ENCODE results near the gene PRADC1. TPM values are rescaled to one million over a fixed set of nuclear protein-coding genes. Genes with fewer than 3 reads are reported as not detected.

The PRADC1 gene
- total and polyA plus RNA-seq, 2 donors (not counting 1 experiment from before 2014, with no cell fraction given): 2.3 to 4.6 TPM

GRCh38 chr2:73279852-73280251, 46.8 kb upstream of the PRADC1 start:
- H3K36me3 ChIP-seq (replicated peaks in 1 of 2; ENCODE audit: control extremely low read depth in 1 of 2, control insufficient read depth in 1 of 2, extremely low read depth in 1 of 2, insufficient read depth in 2 of 2, low read length in 1 of 2): peaks cover 5 to 10% of the 10 kb centered on the region in 2 experiments
- DNase-seq: no peak
- no peaks in the 10 kb centered on the region for H3K27me3 Mint-ChIP-seq
- no peaks in the 10 kb centered on the region for H4K20me1 ChIP-seq (ENCODE audit: control insufficient read depth, insufficient read depth, low read length, poor library complexity, severe bottlenecking)
- 100% methylated on average over 5 of the region's 9 CpGs for WGBS (ENCODE audit: insufficient coverage)
- H3K27me3 ChIP-seq (replicated peaks in 1 of 4; ENCODE audit: control extremely low read depth in 1 of 4, control insufficient read depth in 3 of 4, insufficient read depth in 4 of 4, low read length in 3 of 4): no peaks in the 10 kb centered on the region
- no peaks in the 10 kb centered on the region for H3K9me3 Mint-ChIP-seq (ENCODE audit: insufficient read depth)
- no peaks in the 10 kb centered on the region for H3K9me3 ChIP-seq (ENCODE audit: control extremely low read depth in 1 of 3, control insufficient read depth in 2 of 3, insufficient read depth in 1 of 3, low read length in 2 of 3)
- POLR2A ChIA-PET: no interaction called here
- H3K27ac Mint-ChIP-seq: no peak overlapping the region
- H3K4me1 ChIP-seq (ENCODE audit: control insufficient read depth in 2 of 2, insufficient read depth in 2 of 2, low read length in 2 of 2): peaks cover 9 to 17% of the 10 kb centered on the region in 2 donors
- H3K4me1 Mint-ChIP-seq: peaks cover 11% of the 10 kb centered on the region
- H3K9ac ChIP-seq (ENCODE audit: low read length): no peak overlapping the region
- H3K4me3 ChIP-seq (ENCODE audit: control extremely low read depth in 1 of 5, extremely low read depth in 1 of 5, insufficient read depth in 1 of 5, low read depth in 2 of 5, low read length in 4 of 5): no peak overlapping the region
- H3K27ac ChIP-seq (ENCODE audit: low read length in 2 of 2): no peak overlapping the region
- no peak for ATAC-seq (ENCODE audit: low read depth)
- H3K4me3 Mint-ChIP-seq: no peak overlapping the region
- TF ChIP-seq CTCF (IDR thresholded peaks at IDR 0.05): no peak
- TF ChIP-seq EZH2 (IDR thresholded peaks at IDR 0.05; ENCODE audit: borderline replicate concordance, insufficient read depth, low read depth, low read length, poor library complexity, severe bottlenecking): no peak
- no peak overlapping the region for H2AFZ ChIP-seq (ENCODE audit: insufficient read depth, low read depth, low read length, poor library complexity, severe bottlenecking)
- CTCF ChIA-PET: interaction anchor here (0.6 to 1.5 kb wide), 3 partner anchors 9 to 32 kb away, joined by 4 to 7 read pairs (median 5); no protein-coding TSS in a partner anchor
- intact Hi-C loops (cut with micrococcal nuclease): no loop called here
- no peak overlapping the region for H3K4me2 ChIP-seq (replicated peaks; ENCODE audit: low read depth, low read length, poor library complexity, severe bottlenecking)
- H3K79me2 ChIP-seq (ENCODE audit: control insufficient read depth, insufficient read depth, low read length): peaks cover 22% of the 10 kb centered on the region

- H3K4me3 Mint-ChIP-seq: no peak overlapping the region
These were observed 39.2 kb upstream of the PRADC1 start for GRCh38 chr2:73272270-73272669.

More at GRCh38 chr2:73272270-73272669, 39.2 kb upstream of the PRADC1 start:
- intact Hi-C loops (cut with micrococcal nuclease): no loop called here
- peaks cover 3 to 4% of the 10 kb centered on the region in 2 experiments for H3K36me3 ChIP-seq (replicated peaks in 1 of 2; ENCODE audit: control extremely low read depth in 1 of 2, control insufficient read depth in 1 of 2, extremely low read depth in 1 of 2, insufficient read depth in 2 of 2, low read length in 1 of 2)
- Mint-ChIP-seq H3K27ac (no peak overlapping the region), H3K9me3 (ENCODE audit: insufficient read depth) (no peaks in the 10 kb centered on the region), H3K4me1 (peaks cover 15% of the 10 kb centered on the region), H3K27me3 (no peaks in the 10 kb centered on the region)
- no peak overlapping the region for H3K27ac ChIP-seq (ENCODE audit: low read length in 2 of 2)
- H3K79me2 ChIP-seq (ENCODE audit: control insufficient read depth, insufficient read depth, low read length): peaks cover 15% of the 10 kb centered on the region
- no peaks in the 10 kb centered on the region for H3K4me1 ChIP-seq (ENCODE audit: control insufficient read depth in 2 of 2, insufficient read depth in 2 of 2, low read length in 2 of 2)
- no peak overlapping the region for H3K9ac ChIP-seq (ENCODE audit: low read length)
- H4K20me1 ChIP-seq (ENCODE audit: control insufficient read depth, insufficient read depth, low read length, poor library complexity, severe bottlenecking): peaks cover 32% of the 10 kb centered on the region
- no peak for DNase-seq
- ATAC-seq (ENCODE audit: low read depth): no peak
- H3K4me2 ChIP-seq (replicated peaks; ENCODE audit: low read depth, low read length, poor library complexity, severe bottlenecking): no peak overlapping the region
- H3K9me3 ChIP-seq (ENCODE audit: control extremely low read depth in 1 of 3, control insufficient read depth in 2 of 3, insufficient read depth in 1 of 3, low read length in 2 of 3): peaks cover 0 to 3% (median 0%) of the 10 kb centered on the region in 3 donors
- no peak overlapping the region for H2AFZ ChIP-seq (ENCODE audit: insufficient read depth, low read depth, low read length, poor library complexity, severe bottlenecking)
- H3K4me3 ChIP-seq (ENCODE audit: control extremely low read depth in 1 of 5, extremely low read depth in 1 of 5, insufficient read depth in 1 of 5, low read depth in 2 of 5, low read length in 4 of 5): no peak overlapping the region
- WGBS (ENCODE audit: insufficient coverage): 100% methylated on average over 1 of the region's 1 CpG
- no peak for TF ChIP-seq EZH2 (IDR thresholded peaks at IDR 0.05; ENCODE audit: borderline replicate concordance, insufficient read depth, low read depth, low read length, poor library complexity, severe bottlenecking)
- TF ChIP-seq CTCF (IDR thresholded peaks at IDR 0.05): no peak
- no peaks in the 10 kb centered on the region for H3K27me3 ChIP-seq (replicated peaks in 1 of 4; ENCODE audit: control extremely low read depth in 1 of 4, control insufficient read depth in 3 of 4, insufficient read depth in 4 of 4, low read length in 3 of 4)
- ChIA-PET CTCF (interaction anchor here (0.8 to 1.1 kb wide), 3 partner anchors 12 to 88 kb away, joined by 3 read pairs; partner anchors contain the start of gene FBXO41), POLR2A (no interaction called here)

Measured in B cell (primary cell).